Neural cell (in vitro differentiated cells): ENCODE measurements around the gene ZNF71. TPM values are rescaled to one million over a fixed set of nuclear protein-coding genes. Genes with fewer than 3 reads are reported as not detected.
A peak's percentile ranks its signal among the peaks of the same experiment; 100 is the strongest.

Experiments used
- H2AFZ ChIP-seq: fragments of 200-600, 300-800 bp; sonication (generic), shearing (Covaris generic); 2 replicates; pipeline ENCODE4 v1.6.0; 2014; ENCODE audit warnings: low read depth, mild to moderate bottlenecking, antibody characterized with exemption, low read length, moderate library complexity
- H3F3A ChIP-seq: fragments of 200-600 bp; shearing (Covaris generic); 2 replicates; pipeline ENCODE4 v1.6.1; 2016; ENCODE audit warnings: mild to moderate bottlenecking, moderate library complexity, mixed read lengths, antibody characterized with exemption, low read length; ENCODE audit not compliant: insufficient read depth, poor library complexity, severe bottlenecking
- H3K27ac ChIP-seq: fragments of 200-600, 300-800 bp; sonication (generic), shearing (Covaris generic); 2 replicates; pipeline ENCODE4 v1.5.1; 2014; ENCODE audit warnings: mild to moderate bottlenecking, low read length, moderate library complexity
- H3K27me3 ChIP-seq: fragments of 300-800, 200-600 bp; sonication (generic), shearing (Covaris generic); 2 replicates; pipeline ENCODE4 v1.6.0; 2014; ENCODE audit warnings: mild to moderate bottlenecking, low read depth, low read length, moderate library complexity; ENCODE audit not compliant: insufficient read depth
- H3K36me3 ChIP-seq: fragments of 300-800, 200-600 bp; sonication (generic), shearing (Covaris generic); 2 replicates; pipeline ENCODE4 v1.5.1; 2014; ENCODE audit warnings: mild to moderate bottlenecking, antibody characterized with exemption, low read length, moderate library complexity; ENCODE audit not compliant: insufficient read depth
- H3K4me2 ChIP-seq: fragments of 300-800, 200-600 bp; sonication (generic), shearing (Covaris generic); 2 replicates; pipeline ENCODE4 v1.6.0; 2014; ENCODE audit warnings: mild to moderate bottlenecking, low read length
- H3K4me3 ChIP-seq: fragments of 300-800, 200-600 bp; sonication (generic), shearing (Covaris generic); 2 replicates; pipeline ENCODE4 v1.5.1; 2014; ENCODE audit warnings: mild to moderate bottlenecking, low read length, moderate library complexity
- H3K79me2 ChIP-seq: fragments of 200-600 bp; shearing (Covaris generic); replicated peaks from 2 replicates; pipeline ENCODE4 v1.6.0; 2014; ENCODE audit warnings: mild to moderate bottlenecking, low read length, moderate library complexity; ENCODE audit not compliant: insufficient read depth
- H3K9ac ChIP-seq: fragments of 300-800, 200-600 bp; sonication (generic), shearing (Covaris generic); 2 replicates; pipeline ENCODE4 v1.6.1; 2016; ENCODE audit warnings: mild to moderate bottlenecking, low read length, mixed read lengths
- H3K9me2 ChIP-seq: fragments of 200-600 bp; shearing (Covaris generic); 2 replicates; pipeline ENCODE4 v1.6.1; 2016; ENCODE audit warnings: mild to moderate bottlenecking, low read length, mixed read lengths; ENCODE audit not compliant: insufficient read depth
- H3K9me3 ChIP-seq: fragments of 200-600, 300-800 bp; sonication (generic), shearing (Covaris generic); 2 replicates; pipeline ENCODE4 v1.6.1; 2016; ENCODE audit warnings: mild to moderate bottlenecking, mixed run types, low read length, moderate library complexity, mixed read lengths
- H4K20me1 ChIP-seq: fragments of 200-600 bp; shearing (Covaris generic); 2 replicates; pipeline ENCODE4 v1.6.1; 2016; ENCODE audit warnings: mild to moderate bottlenecking, mixed run types; ENCODE audit not compliant: insufficient read depth
- EP300 ChIP-seq: fragments of 450-650 bp; conservative IDR thresholded peaks from 2 replicates; pipeline ENCODE4 v1.6.1; 2014; ENCODE audit warnings: antibody characterized with exemption, mild to moderate bottlenecking, moderate library complexity; ENCODE audit not compliant: poor library complexity, severe bottlenecking
- EZH2 ChIP-seq: fragments of 200-600, 300-800 bp; shearing (Covaris generic), sonication (generic); IDR thresholded peaks from 2 replicates; pipeline ENCODE4 v1.6.1; 2014; ENCODE audit warnings: antibody characterized with exemption, low read length, borderline replicate concordance, mild to moderate bottlenecking; ENCODE audit not compliant: insufficient read depth, poor library complexity, severe bottlenecking
- MXI1 ChIP-seq: fragments of 450-650 bp; conservative IDR thresholded peaks from 2 replicates; pipeline ENCODE4 v1.6.1; 2014; ENCODE audit warnings: antibody characterized with exemption, mild to moderate bottlenecking; ENCODE audit not compliant: poor library complexity, severe bottlenecking
- POLR2AphosphoS5 ChIP-seq: IDR thresholded peaks from 2 replicates; pipeline ENCODE4 v1.6.1; 2012
- RAD21 ChIP-seq: fragments of 450-650 bp; conservative IDR thresholded peaks from 2 replicates; pipeline ENCODE4 v1.6.1; 2014; ENCODE audit warnings: antibody characterized with exemption, mild to moderate bottlenecking, moderate library complexity
- SMC3 ChIP-seq: fragments of 450-650 bp; conservative IDR thresholded peaks from 2 replicates; pipeline ENCODE4 v1.6.1; 2014; ENCODE audit warnings: antibody characterized with exemption, mild to moderate bottlenecking, moderate library complexity; ENCODE audit not compliant: poor library complexity
- TAF1 ChIP-seq: IDR thresholded peaks from 2 replicates; pipeline ENCODE4 v1.6.1; 2012; ENCODE audit warnings: low read depth
- polyA minus RNA-seq: library from RNA; depleted of rRNA, polyadenylated mRNA; stranded (reverse); fragments of >200 nt; gene quantifications from 2 replicates; pipeline ENCODE4 v1.2.3, GENCODE V29; 2014
- polyA plus RNA-seq: library from polyadenylated mRNA; depleted of rRNA; stranded (reverse); fragments of >200 nt; gene quantifications from 2 replicates; pipeline ENCODE4 v1.2.3, GENCODE V29; 2014
- TF ChIP-seq, protein P1 (sequence below): fragments of 450-650 bp; IDR thresholded peaks from 2 replicates; pipeline ENCODE4 v1.5.1; 2014; ENCODE audit warnings: antibody characterized with exemption, mild to moderate bottlenecking, moderate library complexity; ENCODE audit not compliant: poor library complexity, severe bottlenecking
- TF ChIP-seq, protein P2 (sequence below): IDR thresholded peaks from 2 replicates; pipeline ENCODE4 v1.6.1; 2012; ENCODE audit warnings: borderline replicate concordance

ZNF71 gene
- polyA plus RNA-seq (28.8 and 38.0 TPM in 2 replicates), polyA minus RNA-seq (49.9 and 57.6 TPM in 2 replicates)

DNA sequence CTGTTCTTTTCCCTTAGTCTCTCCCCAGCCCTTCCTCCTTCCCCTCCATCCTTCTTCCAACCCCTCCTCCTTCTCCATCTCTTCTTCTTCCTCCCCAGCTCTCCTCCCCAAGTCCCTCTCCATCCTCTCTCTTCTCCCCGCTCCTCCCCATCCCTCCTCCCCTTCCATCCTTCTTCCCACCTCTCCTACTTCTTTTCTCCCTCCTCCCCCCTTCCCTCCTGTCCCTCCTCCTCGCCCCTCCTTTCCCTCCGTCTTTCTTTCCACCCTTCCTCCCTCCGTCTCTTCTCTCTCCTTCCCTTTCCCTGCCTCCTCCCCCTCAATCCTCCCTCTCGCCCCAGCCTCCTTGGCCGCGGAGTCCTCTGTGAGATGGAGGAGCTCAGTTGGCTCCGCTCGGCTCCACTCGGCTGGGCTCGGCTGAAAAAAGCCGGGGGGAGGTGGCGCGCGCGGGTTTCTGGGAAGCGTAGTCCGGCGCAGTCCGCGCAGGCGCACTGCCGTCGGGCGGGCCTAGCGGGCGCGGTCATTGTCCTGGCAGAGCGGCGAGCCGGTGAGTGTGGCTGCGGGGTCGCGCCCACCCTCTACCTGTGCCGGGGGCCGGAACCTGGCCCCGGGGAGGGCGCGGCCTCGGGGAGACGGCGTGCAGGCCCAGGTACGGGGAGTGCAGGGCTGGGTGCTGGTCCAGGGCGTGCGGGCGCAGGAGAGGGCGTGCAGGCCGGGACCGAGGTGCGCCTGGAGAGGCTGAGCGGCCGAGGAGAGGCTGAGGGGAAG, at the start of gene ZNF71:
TSS of gene ZNF71 (plus strand) at position 520 of the 765 bp plus-strand sequence. CDS start 6,257 bp downstream, outside the sequence.
- peak within 1 kb of the TSS; percentile 99 for H3K4me2 ChIP-seq
- H3K9ac ChIP-seq, result peak within 1 kb of the TSS; percentile 97
- peak within 1 kb of the TSS; percentile 98 for H2AFZ ChIP-seq
- H3F3A ChIP-seq, result no peaks in the 10 kb centered on the region
- H3K27ac ChIP-seq, result peak within 1 kb of the TSS; percentile 81
- peaks cover 23% of the 10 kb centered on the region for H3K9me3 ChIP-seq
- TF ChIP-seq EZH2 (no peak), EP300 (peak; percentile 23), SMC3 (no peak), TAF1 (no peak), MXI1 (peak; percentile 79), POLR2AphosphoS5 (peak; percentile 88), RAD21 (no peak)
- TF ChIP-seq, protein P1, sequence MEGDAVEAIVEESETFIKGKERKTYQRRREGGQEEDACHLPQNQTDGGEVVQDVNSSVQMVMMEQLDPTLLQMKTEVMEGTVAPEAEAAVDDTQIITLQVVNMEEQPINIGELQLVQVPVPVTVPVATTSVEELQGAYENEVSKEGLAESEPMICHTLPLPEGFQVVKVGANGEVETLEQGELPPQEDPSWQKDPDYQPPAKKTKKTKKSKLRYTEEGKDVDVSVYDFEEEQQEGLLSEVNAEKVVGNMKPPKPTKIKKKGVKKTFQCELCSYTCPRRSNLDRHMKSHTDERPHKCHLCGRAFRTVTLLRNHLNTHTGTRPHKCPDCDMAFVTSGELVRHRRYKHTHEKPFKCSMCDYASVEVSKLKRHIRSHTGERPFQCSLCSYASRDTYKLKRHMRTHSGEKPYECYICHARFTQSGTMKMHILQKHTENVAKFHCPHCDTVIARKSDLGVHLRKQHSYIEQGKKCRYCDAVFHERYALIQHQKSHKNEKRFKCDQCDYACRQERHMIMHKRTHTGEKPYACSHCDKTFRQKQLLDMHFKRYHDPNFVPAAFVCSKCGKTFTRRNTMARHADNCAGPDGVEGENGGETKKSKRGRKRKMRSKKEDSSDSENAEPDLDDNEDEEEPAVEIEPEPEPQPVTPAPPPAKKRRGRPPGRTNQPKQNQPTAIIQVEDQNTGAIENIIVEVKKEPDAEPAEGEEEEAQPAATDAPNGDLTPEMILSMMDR, result no peak
- TF ChIP-seq, protein P2, sequence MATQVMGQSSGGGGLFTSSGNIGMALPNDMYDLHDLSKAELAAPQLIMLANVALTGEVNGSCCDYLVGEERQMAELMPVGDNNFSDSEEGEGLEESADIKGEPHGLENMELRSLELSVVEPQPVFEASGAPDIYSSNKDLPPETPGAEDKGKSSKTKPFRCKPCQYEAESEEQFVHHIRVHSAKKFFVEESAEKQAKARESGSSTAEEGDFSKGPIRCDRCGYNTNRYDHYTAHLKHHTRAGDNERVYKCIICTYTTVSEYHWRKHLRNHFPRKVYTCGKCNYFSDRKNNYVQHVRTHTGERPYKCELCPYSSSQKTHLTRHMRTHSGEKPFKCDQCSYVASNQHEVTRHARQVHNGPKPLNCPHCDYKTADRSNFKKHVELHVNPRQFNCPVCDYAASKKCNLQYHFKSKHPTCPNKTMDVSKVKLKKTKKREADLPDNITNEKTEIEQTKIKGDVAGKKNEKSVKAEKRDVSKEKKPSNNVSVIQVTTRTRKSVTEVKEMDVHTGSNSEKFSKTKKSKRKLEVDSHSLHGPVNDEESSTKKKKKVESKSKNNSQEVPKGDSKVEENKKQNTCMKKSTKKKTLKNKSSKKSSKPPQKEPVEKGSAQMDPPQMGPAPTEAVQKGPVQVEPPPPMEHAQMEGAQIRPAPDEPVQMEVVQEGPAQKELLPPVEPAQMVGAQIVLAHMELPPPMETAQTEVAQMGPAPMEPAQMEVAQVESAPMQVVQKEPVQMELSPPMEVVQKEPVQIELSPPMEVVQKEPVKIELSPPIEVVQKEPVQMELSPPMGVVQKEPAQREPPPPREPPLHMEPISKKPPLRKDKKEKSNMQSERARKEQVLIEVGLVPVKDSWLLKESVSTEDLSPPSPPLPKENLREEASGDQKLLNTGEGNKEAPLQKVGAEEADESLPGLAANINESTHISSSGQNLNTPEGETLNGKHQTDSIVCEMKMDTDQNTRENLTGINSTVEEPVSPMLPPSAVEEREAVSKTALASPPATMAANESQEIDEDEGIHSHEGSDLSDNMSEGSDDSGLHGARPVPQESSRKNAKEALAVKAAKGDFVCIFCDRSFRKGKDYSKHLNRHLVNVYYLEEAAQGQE, result peak; percentile 85
- H3K36me3 ChIP-seq, result peaks cover 6% of the 10 kb centered on the region
- no peaks in the 10 kb centered on the region for H3K27me3 ChIP-seq
- peaks cover 48% of the 10 kb centered on the region for H3K79me2 ChIP-seq
- no peaks in the 10 kb centered on the region for H4K20me1 ChIP-seq
- no peaks in the 10 kb centered on the region for H3K9me2 ChIP-seq
- peak within 1 kb of the TSS; percentile 93 for H3K4me3 ChIP-seq

DNA sequence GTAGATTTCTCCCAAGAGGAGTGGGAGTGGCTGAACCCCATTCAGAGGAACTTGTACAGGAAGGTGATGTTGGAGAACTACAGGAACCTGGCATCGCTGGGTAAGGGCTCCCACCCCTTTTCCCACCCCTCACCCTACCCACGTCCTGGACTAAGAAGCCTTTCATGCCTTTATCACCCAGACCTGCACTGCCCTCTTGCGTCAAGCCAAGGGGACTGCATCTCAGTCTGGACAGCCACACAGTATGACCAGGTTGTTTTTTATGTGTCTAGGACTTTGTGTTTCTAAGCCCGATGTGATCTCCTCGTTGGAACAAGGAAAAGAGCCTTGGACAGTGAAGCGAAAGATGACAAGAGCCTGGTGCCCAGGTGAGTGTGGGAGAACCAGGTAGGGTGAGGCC, 47.6 kb upstream of the ZNF71 start:
- TF ChIP-seq EP300 (no peak), TAF1 (no peak), EZH2 (no peak), POLR2AphosphoS5 (no peak), RAD21 (no peak), SMC3 (no peak), MXI1 (no peak)
- TF ChIP-seq, protein P1, result no peak
- TF ChIP-seq, protein P2, result no peak

More for the DNA sequence above, 47.6 kb upstream of the ZNF71 start:
- Histone ChIP-seq H3K27ac (no peak overlapping the region), H2AFZ (no peak overlapping the region), H3K9me3 (peaks cover 23% of the 10 kb centered on the region), H3F3A (no peaks in the 10 kb centered on the region), H3K9me2 (no peaks in the 10 kb centered on the region), H3K27me3 (no peaks in the 10 kb centered on the region), H4K20me1 (no peaks in the 10 kb centered on the region), H3K9ac (no peak overlapping the region), H3K4me2 (no peak overlapping the region), H3K36me3 (peaks cover 71% of the 10 kb centered on the region), H3K79me2 (peaks cover 21% of the 10 kb centered on the region), H3K4me3 (no peak overlapping the region)
